SK-N-SH (cell line): ENCODE measurements around the gene FDXR. TPM values are rescaled to one million over a fixed set of nuclear protein-coding genes. Genes with fewer than 3 reads are reported as not detected.

Experiments used
- CTCF ChIA-PET: fragments of 300-600, 350-600 bp; formaldehyde crosslinking; extraction: SDS; loops from one replicate; lab custom pipeline; 2021; lab: Yijun Ruan, JAX
- POLR2A ChIA-PET: fragments of 350-600 bp; sonication (Branson Sonifier 250); formaldehyde crosslinking; extraction: SDS; loops from one replicate; lab custom pipeline; 2020; ENCODE audit warnings: antibody characterized with exemption, inconsistent platforms; lab: Yijun Ruan, JAX
- DNase-seq: peaks from one replicate; pipeline ENCODE4 v3.0.0; 2012
- H2AFZ ChIP-seq: fragments of 200-600 bp; sonication (generic); 2 replicates; pipeline ENCODE4 v1.8.1; 2016; ENCODE audit warnings: antibody characterized with exemption, mild to moderate bottlenecking, low read depth
- H3F3A ChIP-seq: fragments of 200-600 bp; sonication (generic); replicated peaks from 2 replicates; pipeline ENCODE3; 2016; ENCODE audit warnings: antibody characterized with exemption, mild to moderate bottlenecking; ENCODE audit not compliant: insufficient read depth
- H3K27ac ChIP-seq, 2 experiments: fragments of 200-500 bp in 1 of 2; fragments of 200-600 bp in 1 of 2; sonication (Bioruptor generic) in 1 of 2; sonication (generic), shearing (Covaris generic) in 1 of 2; 2 replicates each; pipeline versions ENCODE4 v1.5.1 to v1.6.1; 2014 to 2016; ENCODE audit warnings: low read depth in 2 of 2, inconsistent platforms in 1 of 2, low read length in 1 of 2, mild to moderate bottlenecking in 1 of 2, mixed read lengths in 1 of 2
- H3K27me3 ChIP-seq: fragments of 200-600 bp; sonication (generic), shearing (Covaris generic); 2 replicates; pipeline ENCODE4 v1.6.1; 2016; ENCODE audit warnings: mixed run types; ENCODE audit not compliant: insufficient read depth
- H3K36me3 ChIP-seq, 2 experiments: fragments of 200-500 bp in 1 of 2; fragments of 200-600 bp in 1 of 2; sonication (Bioruptor generic) in 1 of 2; sonication (generic) in 1 of 2; replicated peaks in 1 of 2; 2 replicates each; pipeline versions ENCODE3 to v1.5.1; 2014 to 2016; ENCODE audit warnings: low read length in 1 of 2, mild to moderate bottlenecking in 1 of 2; ENCODE audit not compliant: insufficient read depth in 2 of 2, control insufficient read depth in 1 of 2
- H3K4me1 ChIP-seq, 2 experiments: fragments of 200-500 bp in 1 of 2; fragments of 200-600 bp in 1 of 2; sonication (Bioruptor generic) in 1 of 2; sonication (generic), shearing (Covaris generic) in 1 of 2; 2 replicates each; pipeline versions ENCODE4 v1.5.1 to v1.6.1; 2014 to 2016; ENCODE audit warnings: low read depth in 1 of 2, low read length in 1 of 2, mixed run types in 1 of 2; ENCODE audit not compliant: insufficient read depth in 2 of 2, control insufficient read depth in 1 of 2
- H3K4me2 ChIP-seq: fragments of 200-600 bp; sonication (generic), shearing (Covaris generic); 2 replicates; pipeline ENCODE4 v1.6.1; 2017; ENCODE audit warnings: mixed run types
- H3K4me3 ChIP-seq, 2 experiments: fragments of 200-500 bp in 1 of 2; fragments of 200-600 bp in 1 of 2; sonication (Bioruptor generic) in 1 of 2; sonication (generic), shearing (Covaris generic) in 1 of 2; 2 replicates each; pipeline versions ENCODE4 v1.5.1 to v1.8.1; 2014 to 2016; ENCODE audit warnings: low read depth in 2 of 2, inconsistent platforms in 1 of 2, low read length in 1 of 2, mild to moderate bottlenecking in 1 of 2, mixed read lengths in 1 of 2, moderate library complexity in 1 of 2
- H3K79me2 ChIP-seq: fragments of 200-600 bp; sonication (generic); 2 replicates; pipeline ENCODE4 v1.8.1; 2017; ENCODE audit warnings: mild to moderate bottlenecking; ENCODE audit not compliant: insufficient read depth
- H3K9ac ChIP-seq: fragments of 200-600 bp; sonication (generic); 2 replicates; pipeline ENCODE4 v1.6.1; 2017; ENCODE audit warnings: mixed run types
- H3K9me2 ChIP-seq: fragments of 200-600 bp; sonication (generic); 2 replicates; pipeline ENCODE4 v1.6.1; 2017; ENCODE audit warnings: mixed run types
- H3K9me3 ChIP-seq: fragments of 200-600 bp; sonication (generic); 2 replicates; pipeline ENCODE4 v1.6.1; 2017; ENCODE audit warnings: mixed run types, mild to moderate bottlenecking, moderate library complexity
- H4K20me1 ChIP-seq: fragments of 200-600 bp; sonication (generic); 2 replicates; pipeline ENCODE4 v1.6.1; 2017; ENCODE audit warnings: mild to moderate bottlenecking, mixed run types; ENCODE audit not compliant: insufficient read depth
- CTCF ChIP-seq: fragments of 200-600 bp; sonication (generic); IDR thresholded peaks from 2 replicates; pipeline ENCODE4 v1.6.1; 2017; ENCODE audit warnings: antibody characterized with exemption, mild to moderate bottlenecking, moderate library complexity
- MEF2A ChIP-seq: IDR thresholded peaks from 2 replicates; pipeline ENCODE4 v1.4.0; 2012; ENCODE audit warnings: low read depth, borderline replicate concordance
- RAD21 ChIP-seq: IDR thresholded peaks from 2 replicates; pipeline ENCODE4 v1.6.1; 2012; ENCODE audit warnings: mild to moderate bottlenecking, low read length
- SMC3 ChIP-seq: IDR thresholded peaks from 2 replicates; pipeline ENCODE4 v1.6.1; 2012; ENCODE audit warnings: low read depth, low read length, improper control_type of control experiment
- WGBS: methylation state at CpG from one replicate; pipeline ENCODE4 v1.1.6; 2017; ENCODE audit warnings: low lambda C conversion rate; 5-methylcytosine and 5-hydroxymethylcytosine counted together
- polyA plus RNA-seq, 3 experiments: library from polyadenylated mRNA; depleted of rRNA; stranded (reverse); fragments of >200 nt; gene quantifications; 2 replicates each; pipeline ENCODE4 v1.2.3, GENCODE V29; 2012

FDXR gene
- polyA plus RNA-seq, 1 of the 3 experiments (the other 2 are of a cell fraction): 86.7 TPM

DNA sequence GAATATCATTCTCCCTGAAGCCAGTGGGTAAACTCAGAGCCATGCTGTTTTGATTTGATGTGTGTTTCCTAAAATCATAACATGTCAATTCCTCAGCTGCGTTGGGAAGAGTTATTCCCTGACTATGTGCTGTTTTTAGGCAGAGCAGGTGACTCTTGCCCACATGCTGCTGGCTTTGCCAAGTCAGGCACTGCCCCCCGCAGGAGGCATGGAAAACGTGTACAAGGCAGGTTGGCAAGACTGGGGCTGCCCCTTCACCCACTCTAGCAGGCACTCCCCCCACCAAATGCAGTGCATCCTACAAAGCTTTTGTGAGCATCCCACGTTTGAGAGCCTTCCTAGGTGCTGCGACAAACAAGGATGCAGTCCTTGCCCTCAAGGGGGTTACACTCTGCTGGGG is 58.3 kb downstream of the FDXR start:
- no peak overlapping the region for H2AFZ ChIP-seq
- CTCF ChIA-PET: interaction anchor here (0.9 to 98.1 kb wide), 13 partner anchors 8 to 57 kb away, joined by 3 to 3869 read pairs (median 4); partner anchors contain the start of genes FDXR and GRIN2C
- TF ChIP-seq SMC3 (peak; percentile 74), CTCF (peak; percentile 31), MEF2A (no peak), RAD21 (peak; percentile 78)

More for the DNA sequence above, 58.3 kb downstream of the FDXR start:
- Histone ChIP-seq H3K9me2 (no peaks in the 10 kb centered on the region), H3K79me2 (no peaks in the 10 kb centered on the region), H3K27me3 (no peaks in the 10 kb centered on the region), H3K4me3 (no peak overlapping the region), H3K9ac (no peak overlapping the region), H3K27ac (no peak overlapping the region), H3K4me1 (no peaks in the 10 kb centered on the region; a peak in 1 of 4 replicates), H3F3A (no peaks in the 10 kb centered on the region), H4K20me1 (no peaks in the 10 kb centered on the region), H3K9me3 (no peaks in the 10 kb centered on the region), H3K4me2 (no peak overlapping the region), H3K36me3 (peaks cover 0 to 14% of the 10 kb centered on the region in 2 experiments)
- peak; percentile 72 for DNase-seq
- 90% methylated on average over 4 of the region's 5 CpGs for whole genome bisulfite sequencing
- POLR2A ChIA-PET: no interaction called here

Other genes with a start within 250 kb of the FDXR start
- not detected in 2 replicates for gene CD300E, start 249.3 kb downstream of the FDXR start, polyA plus RNA-seq (2012; rRNA removed)
- gene CD300LF, start 160.1 kb downstream of the FDXR start, polyA plus RNA-seq (2012; rRNA removed): not detected in 2 replicates
- gene RAB37, start 135.7 kb downstream of the FDXR start, polyA plus RNA-seq (2012; rRNA removed): 0.13 and 0.25 TPM in 2 replicates
- gene NHERF1, start 124.4 kb downstream of the FDXR start, polyA plus RNA-seq (2012; rRNA removed): 26.9 and 40.1 TPM in 2 replicates
- gene NAT9, start 96.6 kb downstream of the FDXR start, polyA plus RNA-seq (2012; rRNA removed): 117 and 190 TPM in 2 replicates
- gene GRIN2C, start 13.1 kb downstream of the FDXR start, polyA plus RNA-seq (2012; rRNA removed): 0.39 and 0.45 TPM in 2 replicates
- gene FADS6, start 20.6 kb upstream of the FDXR start, polyA plus RNA-seq (2012; rRNA removed): not detected in 2 replicates
- gene USH1G, start 50.3 kb upstream of the FDXR start, polyA plus RNA-seq (2012; rRNA removed): 0.06 TPM in 1 of 2 replicates, not detected in the other
- not detected in 2 replicates for gene OTOP2, start 51.3 kb upstream of the FDXR start, polyA plus RNA-seq (2012; rRNA removed)
- not detected in 2 replicates for gene OTOP3, start 62.9 kb upstream of the FDXR start, polyA plus RNA-seq (2012; rRNA removed)
- 2.5 and 2.9 TPM in 2 replicates for gene HID1, start 99.8 kb upstream of the FDXR start, polyA plus RNA-seq (2012; rRNA removed)
- 18.6 and 21.2 TPM in 2 replicates for gene CDR2L, start 114.6 kb upstream of the FDXR start, polyA plus RNA-seq (2012; rRNA removed)
- 87.3 and 89.2 TPM in 2 replicates for gene MRPL58, start 139.7 kb upstream of the FDXR start, polyA plus RNA-seq (2012; rRNA removed)
- 354 and 454 TPM in 2 replicates for gene ATP5PD, start 174.0 kb upstream of the FDXR start, polyA plus RNA-seq (2012; rRNA removed)
- 27.5 and 34.2 TPM in 2 replicates for gene KCTD2, start 174.2 kb upstream of the FDXR start, polyA plus RNA-seq (2012; rRNA removed)
- 0.03 and 0.06 TPM in 2 replicates for gene SLC16A5, start 215.0 kb upstream of the FDXR start, polyA plus RNA-seq (2012; rRNA removed)
- gene ARMC7, start 237.0 kb upstream of the FDXR start, polyA plus RNA-seq (2012; rRNA removed): 7.3 and 10.8 TPM in 2 replicates